Esophagus squamous epithelium (tissue), 5 donors: Measurements from ENCODE around the gene BMP7. TPM values are rescaled to one million over a fixed set of nuclear protein-coding genes. Genes with fewer than 3 reads are reported as not detected.
A peak's percentile ranks its signal among the peaks of the same experiment; 100 is the strongest.

ENCODE experiments used
- DNase-seq: peaks from one replicate; lab custom pipeline; 2025; lab: John Stamatoyannopoulos, UW
- H3K27ac ChIP-seq, 4 donors: fragments of 200-600 bp; sonication (generic); one replicate each; pipeline ENCODE4 v1.5.1; 2016 to 2019; ENCODE audit warnings: mild to moderate bottlenecking in 1 of 4
- H3K27me3 ChIP-seq, 4 donors: fragments of 200-600 bp; sonication (generic); 1 replicate in 3 of 4; 2 replicates in 1 of 4; pipeline versions ENCODE4 v1.5.1 to v1.6.0; 2017 to 2021; ENCODE audit warnings: antibody characterized with exemption in 1 of 4
- H3K36me3 ChIP-seq, 3 donors: fragments of 200-600 bp; sonication (generic); one replicate each; pipeline ENCODE4 v1.5.1; 2016 to 2019
- H3K4me1 ChIP-seq, 3 donors: fragments of 200-600 bp; sonication (generic); one replicate each; pipeline ENCODE4 v1.5.1; 2017 to 2019
- H3K4me3 ChIP-seq, 4 donors: fragments of 200-600 bp; sonication (generic); 1 replicate in 3 of 4; 2 replicates in 1 of 4; pipeline ENCODE4 v1.5.1; 2016 to 2019; ENCODE audit warnings: mild to moderate bottlenecking in 2 of 4, moderate library complexity in 1 of 4
- H3K9me3 ChIP-seq, 3 donors: fragments of 200-600 bp; sonication (generic); one replicate each; pipeline ENCODE4 v1.5.1; 2016 to 2019
- POLR2A ChIP-seq, 4 donors: fragments of 450-650 bp; IDR thresholded peaks; one replicate each; pipeline ENCODE4 v1.6.1; 2017; ENCODE audit warnings: antibody characterized with exemption in 4 of 4, mild to moderate bottlenecking in 4 of 4, moderate library complexity in 3 of 4
- WGBS, 2 donors: methylation state at CpG; one replicate each; pipeline ENCODE4 v1.1.5; 2018; 5-methylcytosine and 5-hydroxymethylcytosine counted together
- intact Hi-C: fragments of 100-400 bp; cut with DNase I; formaldehyde crosslinking; loops from one replicate; pipeline ENCODE4 v1.15.0; 2022
- total RNA-seq, 4 donors: library from RNA; depleted of rRNA; stranded (reverse); fragments of >200 nt; gene quantifications; one replicate each; pipeline ENCODE4 v1.1.0, GENCODE V29; 2016
- TF ChIP-seq, protein P1 (sequence below), 6 experiments: fragments of 450-650 bp in 4 of 6; fragments of 200-600 bp in 2 of 6; sonication (generic) in 2 of 6; IDR thresholded peaks; one replicate each; pipeline ENCODE4 v1.5.1; 2016 to 2019; ENCODE audit warnings: antibody characterized with exemption in 6 of 6, mild to moderate bottlenecking in 4 of 6, moderate library complexity in 4 of 6
- donor health status: DM: yes; HTN: yes; CAD: no.

The BMP7 gene
- total RNA-seq, 4 donors from 2014 or later: 21.8 to 59.8 (median 35.1) TPM

DNA sequence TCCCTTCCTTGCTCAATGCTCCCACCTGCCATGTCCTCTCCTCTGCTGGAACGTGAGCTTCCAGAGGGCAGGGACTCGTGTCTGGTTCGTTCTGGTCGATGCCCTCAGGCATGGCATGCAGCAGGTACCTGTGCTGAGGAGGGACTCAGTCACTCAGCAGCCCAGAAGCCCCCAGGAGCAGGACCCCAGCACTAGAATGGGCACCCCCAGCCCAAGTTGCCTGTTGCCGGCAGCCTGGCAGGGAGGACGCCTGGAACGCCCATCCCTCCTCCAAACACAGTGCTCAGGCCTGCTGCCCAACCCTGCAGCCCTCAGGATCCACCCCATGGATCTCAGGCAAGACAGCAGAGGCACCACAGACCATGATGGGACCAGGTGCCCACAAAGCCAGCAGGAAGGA, 40.6 kb downstream of the BMP7 start:
- Histone ChIP-seq H3K27me3 (peaks cover 0 to 3% (median 0%) of the 10 kb centered on the region in 4 donors), H3K36me3 (peaks cover 0 to 24% (median 0%) of the 10 kb centered on the region in 3 donors), H3K4me3 (no peak overlapping the region), H3K4me1 (peaks cover 8 to 56% (median 19%) of the 10 kb centered on the region in 3 donors), H3K27ac (no peak overlapping the region), H3K9me3 (no peaks in the 10 kb centered on the region)
- 52 to 60% methylated on average over 3 to 4 of the region's 7 CpGs for WGBS, 2 donors
- intact Hi-C loops: no loop called here
- TF ChIP-seq, protein P1, sequence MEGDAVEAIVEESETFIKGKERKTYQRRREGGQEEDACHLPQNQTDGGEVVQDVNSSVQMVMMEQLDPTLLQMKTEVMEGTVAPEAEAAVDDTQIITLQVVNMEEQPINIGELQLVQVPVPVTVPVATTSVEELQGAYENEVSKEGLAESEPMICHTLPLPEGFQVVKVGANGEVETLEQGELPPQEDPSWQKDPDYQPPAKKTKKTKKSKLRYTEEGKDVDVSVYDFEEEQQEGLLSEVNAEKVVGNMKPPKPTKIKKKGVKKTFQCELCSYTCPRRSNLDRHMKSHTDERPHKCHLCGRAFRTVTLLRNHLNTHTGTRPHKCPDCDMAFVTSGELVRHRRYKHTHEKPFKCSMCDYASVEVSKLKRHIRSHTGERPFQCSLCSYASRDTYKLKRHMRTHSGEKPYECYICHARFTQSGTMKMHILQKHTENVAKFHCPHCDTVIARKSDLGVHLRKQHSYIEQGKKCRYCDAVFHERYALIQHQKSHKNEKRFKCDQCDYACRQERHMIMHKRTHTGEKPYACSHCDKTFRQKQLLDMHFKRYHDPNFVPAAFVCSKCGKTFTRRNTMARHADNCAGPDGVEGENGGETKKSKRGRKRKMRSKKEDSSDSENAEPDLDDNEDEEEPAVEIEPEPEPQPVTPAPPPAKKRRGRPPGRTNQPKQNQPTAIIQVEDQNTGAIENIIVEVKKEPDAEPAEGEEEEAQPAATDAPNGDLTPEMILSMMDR (IDR thresholded peaks at IDR 0.05): no peak
- no peak for TF ChIP-seq POLR2A (IDR thresholded peaks at IDR 0.05)
- DNase-seq: no peak

DNA sequence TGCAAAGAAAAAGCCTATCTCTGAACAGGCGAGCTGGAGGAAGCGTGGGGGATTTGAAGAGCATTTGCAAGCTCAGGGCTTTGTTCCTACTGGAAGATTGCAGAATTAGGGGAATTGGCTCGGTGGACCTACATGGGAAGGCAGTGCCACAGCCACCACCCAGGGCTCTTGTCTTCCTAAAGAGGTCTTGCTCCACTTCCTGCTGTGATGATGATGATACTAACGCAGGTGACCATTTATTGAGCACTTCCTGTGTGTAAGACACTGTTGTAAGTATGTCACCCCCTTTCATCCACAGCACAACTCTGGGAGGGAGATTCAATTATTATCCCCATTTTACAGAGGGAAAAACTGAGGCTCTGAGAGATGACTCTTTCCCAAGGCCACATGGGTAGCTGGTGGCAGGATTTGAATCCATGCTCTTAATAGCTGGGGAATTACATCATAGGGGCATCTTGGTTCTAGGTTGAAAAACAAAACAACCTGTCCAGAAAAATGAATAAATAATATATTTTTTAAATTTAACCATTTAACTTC, 41.2 kb downstream of the BMP7 start:
- Histone ChIP-seq H3K36me3 (peaks cover 0 to 28% (median 0%) of the 10 kb centered on the region in 3 donors), H3K9me3 (no peaks in the 10 kb centered on the region), H3K4me1 (peaks cover 8 to 55% (median 19%) of the 10 kb centered on the region in 3 donors), H3K27me3 (peaks cover 0 to 5% (median 0%) of the 10 kb centered on the region in 4 donors), H3K4me3 (no peak overlapping the region), H3K27ac (peak overlapping the region in 1 of 4 donors; percentile 8)
- DNase-seq: no peak
- intact Hi-C loops: no loop called here
- TF ChIP-seq POLR2A (IDR thresholded peaks at IDR 0.05): no peak
- TF ChIP-seq, protein P1 (IDR thresholded peaks at IDR 0.05): no peak
- WGBS, 2 donors: 80 to 81% methylated on average over 1 to 4 of the region's 4 CpGs

DNA sequence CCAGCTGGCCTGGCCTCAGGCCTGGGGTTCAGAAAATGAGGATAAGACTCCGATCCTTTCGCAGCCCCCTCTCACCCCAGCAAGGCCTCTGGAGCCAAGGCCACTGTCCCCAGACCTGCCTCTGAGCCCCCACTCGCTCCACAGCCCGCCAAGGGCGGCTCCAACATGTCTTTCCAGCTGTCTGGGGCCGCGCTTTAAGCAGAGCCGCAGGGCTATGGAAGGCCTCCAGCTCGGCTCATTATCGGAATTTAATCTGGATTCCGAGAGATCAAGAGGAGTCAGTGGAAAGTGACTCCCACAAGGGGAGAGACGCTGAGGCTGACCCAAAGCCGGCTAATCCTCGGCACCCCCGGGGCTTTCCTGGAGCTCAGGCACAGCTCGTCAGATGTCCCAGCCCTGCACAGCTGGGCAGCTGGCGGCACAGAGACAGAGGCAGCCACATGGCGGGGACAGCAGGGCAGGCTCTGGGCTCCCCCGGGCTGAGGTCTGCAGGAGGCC, 41.8 kb downstream of the BMP7 start:
- peak overlapping the region in 3 of 4 donors; percentile 8 to 65 (median 26) for H3K27ac ChIP-seq
- 45 to 57% methylated on average over 4 to 9 of the region's 19 CpGs for WGBS, 2 donors
- no peak for DNase-seq

DNA sequence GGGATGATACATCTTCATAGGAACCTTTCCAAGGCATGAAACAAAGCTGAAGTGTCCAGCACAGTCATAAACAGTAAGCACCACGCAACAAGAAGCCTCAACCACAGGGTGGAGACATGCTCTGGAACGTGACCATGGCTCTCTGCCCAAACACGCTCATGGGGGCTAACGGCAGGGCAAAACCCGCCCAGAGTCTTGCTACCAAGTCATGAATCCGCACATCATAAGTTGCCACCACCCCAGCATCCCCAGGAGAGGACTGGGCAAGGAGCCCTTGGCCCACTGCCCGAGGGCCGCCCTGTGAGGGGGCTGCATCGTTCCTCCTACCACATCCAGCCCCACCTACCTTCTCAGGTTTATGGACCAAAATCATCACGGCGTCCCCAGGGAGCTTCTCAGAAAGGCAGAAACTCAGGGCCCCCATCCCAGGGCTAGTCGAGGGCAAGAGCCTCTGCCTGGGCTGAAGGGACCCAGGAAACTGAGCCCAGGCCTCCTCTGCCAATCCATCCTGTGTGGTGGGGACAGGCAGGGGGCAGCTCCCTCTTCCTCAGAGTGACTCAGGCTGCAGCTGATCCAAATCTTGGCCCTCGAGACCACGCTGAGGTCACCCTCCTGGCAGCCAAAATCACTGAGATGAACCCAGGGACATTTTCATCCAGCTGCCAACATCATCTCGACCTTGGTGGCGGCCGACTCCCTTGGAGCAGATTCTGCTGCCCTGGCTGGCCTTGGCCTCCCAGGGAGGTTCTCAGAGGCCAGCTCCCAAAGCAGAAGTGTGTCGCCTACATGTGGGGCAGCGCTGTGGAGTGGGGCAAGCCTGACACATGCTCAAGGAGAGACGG, 42.6 kb downstream of the BMP7 start:
- Histone ChIP-seq H3K27me3 (peaks cover 0 to 5% (median 0%) of the 10 kb centered on the region in 4 donors), H3K27ac (peak overlapping the region in 2 of 4 donors; percentile 8 to 65), H3K9me3 (no peaks in the 10 kb centered on the region), H3K36me3 (peaks cover 0 to 42% (median 0%) of the 10 kb centered on the region in 3 donors), H3K4me3 (no peak overlapping the region), H3K4me1 (peaks cover 8 to 44% (median 19%) of the 10 kb centered on the region in 3 donors)
- DNase-seq: no peak
- WGBS, 2 donors: 8 to 50% methylated on average over 1 to 2 of the region's 20 CpGs
- intact Hi-C loops: no loop called here
- TF ChIP-seq, protein P1 (IDR thresholded peaks at IDR 0.05): peak in 1 of 6 experiments; percentile 23
- TF ChIP-seq POLR2A (IDR thresholded peaks at IDR 0.05): no peak

More for the DNA sequence above, 41.8 kb downstream of the BMP7 start:
- peaks cover 0 to 5% (median 0%) of the 10 kb centered on the region in 4 donors for H3K27me3 ChIP-seq
- no peak overlapping the region for H3K4me3 ChIP-seq
- H3K36me3 ChIP-seq: peaks cover 0 to 34% (median 0%) of the 10 kb centered on the region in 3 donors
- TF ChIP-seq POLR2A (IDR thresholded peaks at IDR 0.05): no peak
- TF ChIP-seq, protein P1 (IDR thresholded peaks at IDR 0.05): no peak
- no peaks in the 10 kb centered on the region for H3K9me3 ChIP-seq
- peaks cover 8 to 50% (median 19%) of the 10 kb centered on the region in 3 donors for H3K4me1 ChIP-seq
- intact Hi-C loops: no loop called here

DNA sequence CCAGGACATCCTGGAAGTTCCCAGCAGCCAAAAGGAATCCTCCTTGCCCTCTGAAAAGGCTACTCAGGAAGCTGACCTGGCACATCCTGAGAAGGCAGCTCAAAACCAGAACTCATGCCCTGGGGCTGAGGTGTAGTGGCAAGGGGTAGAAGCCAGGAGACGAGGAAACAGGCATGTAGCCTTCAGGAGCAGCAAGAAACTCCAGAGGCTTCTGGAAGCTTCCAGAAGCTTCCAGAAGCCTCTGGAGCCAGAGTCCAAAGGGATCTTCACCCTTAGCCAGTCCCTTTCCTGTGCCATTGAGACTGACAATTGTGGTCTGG, 43.9 kb downstream of the BMP7 start:
- H3K36me3 ChIP-seq: peaks cover 0 to 45% (median 0%) of the 10 kb centered on the region in 3 donors
- peaks cover 0 to 5% (median 0%) of the 10 kb centered on the region in 4 donors for H3K27me3 ChIP-seq
- no peak overlapping the region for H3K27ac ChIP-seq
- intact Hi-C loops: no loop called here
- H3K4me1 ChIP-seq: peaks cover 8 to 44% (median 19%) of the 10 kb centered on the region in 3 donors
- no peak for DNase-seq
- 40 to 50% methylated on average over 1 of the region's 1 CpG for WGBS, 2 donors
- TF ChIP-seq, protein P1 (IDR thresholded peaks at IDR 0.05): no peak
- TF ChIP-seq POLR2A (IDR thresholded peaks at IDR 0.05): no peak
- no peak overlapping the region for H3K4me3 ChIP-seq
- no peaks in the 10 kb centered on the region for H3K9me3 ChIP-seq
